Fibroblast of the aortic adventitia (primary cell): ENCODE results near the gene ESYT2. TPM values are rescaled to one million over a fixed set of nuclear protein-coding genes. Genes with fewer than 3 reads are reported as not detected.

Experiments
- DNase-seq: peaks from one replicate; pipeline ENCODE4 v3.0.0-alpha.2; 2010; ENCODE audit warnings: low read depth
- H3K4me3 ChIP-seq: 2 replicates; pipeline ENCODE4 v1.5.1; 2011; ENCODE audit warnings: low read depth, mild to moderate bottlenecking, control low read depth, low read length, moderate library complexity
- CTCF ChIP-seq: IDR thresholded peaks from 2 replicates; pipeline ENCODE4 v1.5.1; 2011; ENCODE audit warnings: mild to moderate bottlenecking, low read length, control low read depth, inconsistent platforms; ENCODE audit not compliant: insufficient read depth
- total RNA-seq: library from RNA; depleted of rRNA; stranded (reverse); fragments of >200 nt; gene quantifications from 2 replicates; pipeline ENCODE4 v1.2.3, GENCODE V29; 2012; ENCODE audit warnings: low replicate concordance

The ESYT2 gene
- total RNA-seq, 1 donor: 105 TPM

- no peak for DNase-seq
- TF ChIP-seq CTCF: no peak
- H3K4me3 ChIP-seq: no peak overlapping the region
Observed at GRCh38 chr7:158771213-158771834, 58.0 kb downstream of the ESYT2 start.

- no peak for TF ChIP-seq CTCF
- DNase-seq: no peak
- H3K4me3 ChIP-seq: no peak overlapping the region
Observed at GRCh38 chr7:158767707-158768106, 61.6 kb downstream of the ESYT2 start.

- no peak for DNase-seq
- H3K4me3 ChIP-seq: no peak overlapping the region
- no peak for TF ChIP-seq CTCF
Observed at GRCh38 chr7:158766570-158767281, 62.6 kb downstream of the ESYT2 start.

- no peak for TF ChIP-seq CTCF
- H3K4me3 ChIP-seq: no peak overlapping the region
- no peak for DNase-seq
Observed at GRCh38 chr7:158765020-158765419, 64.3 kb downstream of the ESYT2 start.

GRCh38 chr7:158763454-158764033 lies 65.8 kb downstream of the ESYT2 start:
- no peak overlapping the region for H3K4me3 ChIP-seq
- no peak for TF ChIP-seq CTCF
- DNase-seq: no peak

GRCh38 chr7:158761945-158762344 lies 67.4 kb downstream of the ESYT2 start:
- TF ChIP-seq CTCF: no peak

GRCh38 chr7:158760936-158761335 lies 68.4 kb downstream of the ESYT2 start:
- no peak overlapping the region for H3K4me3 ChIP-seq
- no peak for DNase-seq
- TF ChIP-seq CTCF: peak; percentile 17

More at GRCh38 chr7:158761945-158762344, 67.4 kb downstream of the ESYT2 start:
- H3K4me3 ChIP-seq: no peak overlapping the region
- DNase-seq: no peak
